ENCODE measurements around the gene KCNJ1.

KCNJ1 gene

DNA sequence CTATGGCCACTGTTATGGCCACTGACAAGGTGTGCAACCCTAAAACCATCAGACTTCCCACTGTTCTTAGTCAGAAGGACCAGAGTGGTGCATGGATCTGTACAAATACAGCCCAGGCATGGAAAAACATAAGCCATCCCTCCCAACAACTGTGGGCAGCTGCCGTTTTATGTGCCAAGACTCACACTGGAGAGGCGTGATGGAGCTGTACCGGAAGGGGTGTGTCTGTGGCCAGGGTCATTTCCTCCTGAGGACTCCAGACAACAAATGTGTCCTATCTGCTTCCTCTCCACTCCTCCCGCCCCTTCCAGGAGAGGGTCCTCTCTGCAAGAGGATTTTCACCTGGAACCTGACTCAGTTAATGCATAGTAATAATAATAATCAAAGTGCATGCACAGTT lies 29.5 kb downstream of the KCNJ1 start:
- Histone ChIP-seq H3K9me3 (ENCODE audit: control insufficient read depth, insufficient read depth, low read length) (no peaks in the 10 kb centered on the region), H3K27me3 (ENCODE audit: control insufficient read depth, insufficient read depth, low read length) (no peaks in the 10 kb centered on the region), H3K4me1 (ENCODE audit: control insufficient read depth, insufficient read depth, low read length) (peaks cover 6% of the 10 kb centered on the region), H3K4me3 (ENCODE audit: low read depth, low read length) (no peak overlapping the region), H3K9ac (ENCODE audit: low read depth, low read length) (no peak overlapping the region), H3K36me3 (ENCODE audit: control insufficient read depth, insufficient read depth, low read length) (no peaks in the 10 kb centered on the region)

DNA sequence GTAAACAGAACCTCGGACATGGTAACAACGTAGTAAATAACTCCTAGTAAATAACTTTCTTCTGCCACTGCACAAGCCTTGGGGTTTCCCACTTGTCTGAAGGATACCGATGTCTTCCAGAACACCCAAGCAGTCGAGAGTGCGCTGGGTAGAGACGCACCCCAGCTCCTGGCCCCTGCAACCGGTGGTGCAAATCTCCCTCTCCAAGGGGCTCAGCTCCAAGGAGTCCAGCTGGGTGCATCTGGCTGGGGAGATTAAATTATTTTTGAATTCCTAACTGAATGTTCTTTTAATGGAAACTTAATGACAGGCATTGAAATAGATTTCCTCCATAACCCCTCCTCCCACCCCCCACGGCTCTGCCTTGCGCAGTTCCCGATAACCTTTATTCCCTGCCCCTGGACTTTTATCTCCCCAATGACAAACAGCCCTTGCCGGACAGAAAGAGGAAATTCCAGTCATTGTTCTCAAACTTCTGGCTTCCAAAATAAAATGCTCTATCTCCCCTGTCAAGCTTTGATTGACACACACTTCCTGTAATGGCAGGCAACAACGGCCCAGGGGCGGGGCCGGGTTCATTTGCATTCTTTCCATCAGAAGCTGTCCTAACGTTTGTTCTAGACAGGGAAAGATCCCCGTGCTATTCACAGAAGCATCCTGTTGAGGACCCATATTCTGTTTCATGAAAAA lies 31.2 kb downstream of the KCNJ1 start:
- Histone ChIP-seq H3K9ac (ENCODE audit: low read depth, low read length) (no peak overlapping the region), H3K27me3 (ENCODE audit: control insufficient read depth, insufficient read depth, low read length) (no peaks in the 10 kb centered on the region), H3K36me3 (ENCODE audit: control insufficient read depth, insufficient read depth, low read length) (no peaks in the 10 kb centered on the region)

GRCh38 chr11:128834157-128834556 lies 32.9 kb downstream of the KCNJ1 start:
- Histone ChIP-seq H3K36me3 (ENCODE audit: control insufficient read depth, insufficient read depth, low read length) (no peaks in the 10 kb centered on the region), H3K9me3 (ENCODE audit: control insufficient read depth, insufficient read depth, low read length) (no peaks in the 10 kb centered on the region), H3K4me1 (ENCODE audit: control insufficient read depth, insufficient read depth, low read length) (peaks cover 6% of the 10 kb centered on the region), H3K27me3 (ENCODE audit: control insufficient read depth, insufficient read depth, low read length) (no peaks in the 10 kb centered on the region), H3K4me3 (ENCODE audit: low read depth, low read length) (no peak overlapping the region), H3K9ac (ENCODE audit: low read depth, low read length) (no peak overlapping the region)

More for the DNA sequence above, 31.2 kb downstream of the KCNJ1 start:
- Histone ChIP-seq H3K4me3 (ENCODE audit: low read depth, low read length) (no peak overlapping the region), H3K4me1 (ENCODE audit: control insufficient read depth, insufficient read depth, low read length) (peaks cover 6% of the 10 kb centered on the region), H3K9me3 (ENCODE audit: control insufficient read depth, insufficient read depth, low read length) (no peaks in the 10 kb centered on the region)

GRCh38 chr11:128832121-128832497 lies 35.0 kb downstream of the KCNJ1 start:
- Histone ChIP-seq H3K9ac (ENCODE audit: low read depth, low read length) (no peak overlapping the region), H3K4me1 (ENCODE audit: control insufficient read depth, insufficient read depth, low read length) (peaks cover 3% of the 10 kb centered on the region), H3K4me3 (ENCODE audit: low read depth, low read length) (no peak overlapping the region), H3K36me3 (ENCODE audit: control insufficient read depth, insufficient read depth, low read length) (no peaks in the 10 kb centered on the region), H3K9me3 (ENCODE audit: control insufficient read depth, insufficient read depth, low read length) (no peaks in the 10 kb centered on the region), H3K27me3 (ENCODE audit: control insufficient read depth, insufficient read depth, low read length) (no peaks in the 10 kb centered on the region)

DNA sequence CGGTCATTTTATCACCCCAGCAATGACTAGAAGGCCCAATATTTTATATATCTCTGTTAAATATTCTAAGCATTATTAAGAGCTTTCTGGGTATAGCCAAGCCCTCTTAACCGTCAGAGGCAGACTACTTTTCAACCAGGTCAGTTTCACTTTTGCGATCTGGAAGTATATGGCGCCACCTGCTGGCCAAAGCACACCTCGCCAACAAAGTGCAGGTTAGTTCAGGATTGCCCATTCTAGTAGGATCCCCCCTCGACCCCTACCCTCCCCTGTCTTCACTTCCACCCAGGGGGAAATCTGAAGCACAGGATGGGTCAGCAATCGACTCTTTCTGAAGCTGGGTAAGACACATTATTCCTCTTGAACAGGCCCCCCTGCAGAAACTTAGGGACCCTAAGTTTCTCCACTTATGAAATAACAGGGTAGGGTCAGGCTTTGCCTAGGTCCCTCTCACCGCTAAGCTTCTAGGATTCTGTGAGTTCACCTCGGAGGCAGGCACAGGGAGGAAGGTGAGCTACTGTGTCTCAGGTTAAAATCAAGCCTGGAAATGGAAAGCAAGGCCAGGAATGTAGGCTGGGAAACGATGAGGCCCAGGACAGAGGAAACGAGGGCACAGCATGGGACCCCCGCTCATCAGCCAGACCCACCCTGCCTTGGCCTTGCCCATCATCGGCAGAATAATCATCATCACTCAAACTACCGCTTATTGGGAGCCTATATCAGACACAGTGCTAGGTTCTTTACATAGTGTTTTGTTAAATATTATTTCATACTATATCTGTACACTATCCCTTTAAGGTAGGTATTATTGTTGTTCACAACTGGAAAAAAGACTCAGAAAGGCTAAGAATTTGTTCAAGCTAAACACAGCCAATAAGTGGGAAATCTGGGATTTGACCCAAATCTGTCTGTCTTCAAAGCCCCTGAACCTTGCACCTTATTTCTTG lies 35.6 kb downstream of the KCNJ1 start:
- Histone ChIP-seq H3K9ac (ENCODE audit: low read depth, low read length) (no peak overlapping the region), H3K27me3 (ENCODE audit: control insufficient read depth, insufficient read depth, low read length) (no peaks in the 10 kb centered on the region), H3K4me1 (ENCODE audit: control insufficient read depth, insufficient read depth, low read length) (peaks cover 3% of the 10 kb centered on the region), H3K9me3 (ENCODE audit: control insufficient read depth, insufficient read depth, low read length) (no peaks in the 10 kb centered on the region), H3K36me3 (ENCODE audit: control insufficient read depth, insufficient read depth, low read length) (no peaks in the 10 kb centered on the region), H3K4me3 (ENCODE audit: low read depth, low read length) (no peak overlapping the region)

GRCh38 chr11:128830290-128831173 lies 36.6 kb downstream of the KCNJ1 start:
- H3K9ac ChIP-seq (ENCODE audit: low read depth, low read length), result no peak overlapping the region
- no peaks in the 10 kb centered on the region for H3K9me3 ChIP-seq (ENCODE audit: control insufficient read depth, insufficient read depth, low read length)
- no peaks in the 10 kb centered on the region for H3K4me1 ChIP-seq (ENCODE audit: control insufficient read depth, insufficient read depth, low read length)
- H3K36me3 ChIP-seq (ENCODE audit: control insufficient read depth, insufficient read depth, low read length), result no peaks in the 10 kb centered on the region
- no peak overlapping the region for H3K4me3 ChIP-seq (ENCODE audit: low read depth, low read length)
- H3K27me3 ChIP-seq (ENCODE audit: control insufficient read depth, insufficient read depth, low read length), result peaks cover 2% of the 10 kb centered on the region

- no peaks in the 10 kb centered on the region for H3K9me3 ChIP-seq (ENCODE audit: control insufficient read depth, insufficient read depth, low read length)
- no peak overlapping the region for H3K4me3 ChIP-seq (ENCODE audit: low read depth, low read length)
- no peaks in the 10 kb centered on the region for H3K4me1 ChIP-seq (ENCODE audit: control insufficient read depth, insufficient read depth, low read length)
- no peaks in the 10 kb centered on the region for H3K36me3 ChIP-seq (ENCODE audit: control insufficient read depth, insufficient read depth, low read length)
- H3K9ac ChIP-seq (ENCODE audit: low read depth, low read length), result no peak overlapping the region
- peaks cover 5% of the 10 kb centered on the region for H3K27me3 ChIP-seq (ENCODE audit: control insufficient read depth, insufficient read depth, low read length)
These were observed 38.7 kb downstream of the KCNJ1 start for GRCh38 chr11:128828350-128828749.

DNA sequence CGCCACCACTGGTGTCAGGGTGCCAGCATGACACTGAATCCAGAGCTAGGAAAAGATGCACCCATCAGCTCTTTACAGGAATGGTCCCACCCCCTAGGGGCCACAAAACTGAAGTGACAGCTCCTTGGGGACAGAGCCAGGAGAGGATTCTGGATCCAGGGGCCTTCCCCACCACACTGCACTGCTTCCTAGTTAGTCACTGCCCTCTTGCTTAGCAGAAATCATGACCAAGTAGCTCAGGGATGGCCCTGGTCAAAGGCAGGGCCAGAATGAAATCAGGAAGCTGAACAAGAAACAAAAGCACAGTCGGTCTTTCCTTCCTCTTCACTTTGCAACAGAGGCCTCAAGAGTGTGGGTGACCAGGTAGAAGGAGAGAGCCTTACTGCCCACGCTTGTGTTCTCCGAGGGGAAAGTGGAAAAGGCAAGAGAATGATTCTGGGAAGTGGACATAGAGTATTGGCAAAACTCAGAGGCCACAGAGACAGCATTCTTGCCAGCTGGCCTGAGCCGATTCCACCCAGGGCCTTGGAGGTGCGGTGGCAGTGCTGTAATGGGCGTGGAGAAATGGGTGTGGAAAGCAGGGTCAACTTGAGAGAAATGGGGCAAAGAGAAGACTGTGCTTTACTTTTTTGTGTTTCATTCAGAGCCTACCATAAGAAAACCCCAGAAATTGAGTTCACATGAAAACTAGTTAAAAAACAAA lies 39.8 kb downstream of the KCNJ1 start:
- H3K36me3 ChIP-seq (ENCODE audit: control insufficient read depth, insufficient read depth, low read length), result no peaks in the 10 kb centered on the region
- no peaks in the 10 kb centered on the region for H3K4me1 ChIP-seq (ENCODE audit: control insufficient read depth, insufficient read depth, low read length)
- H3K9me3 ChIP-seq (ENCODE audit: control insufficient read depth, insufficient read depth, low read length), result no peaks in the 10 kb centered on the region
- no peak overlapping the region for H3K4me3 ChIP-seq (ENCODE audit: low read depth, low read length)
- peaks cover 15% of the 10 kb centered on the region for H3K27me3 ChIP-seq (ENCODE audit: control insufficient read depth, insufficient read depth, low read length)
- no peak overlapping the region for H3K9ac ChIP-seq (ENCODE audit: low read depth, low read length)

- H3K36me3 ChIP-seq (ENCODE audit: control insufficient read depth, insufficient read depth, low read length), result no peaks in the 10 kb centered on the region
- no peaks in the 10 kb centered on the region for H3K9me3 ChIP-seq (ENCODE audit: control insufficient read depth, insufficient read depth, low read length)
- H3K4me1 ChIP-seq (ENCODE audit: control insufficient read depth, insufficient read depth, low read length), result no peaks in the 10 kb centered on the region
- peaks cover 17% of the 10 kb centered on the region for H3K27me3 ChIP-seq (ENCODE audit: control insufficient read depth, insufficient read depth, low read length)
- H3K4me3 ChIP-seq (ENCODE audit: low read depth, low read length), result peak overlapping the region; percentile 30
- no peak overlapping the region for H3K9ac ChIP-seq (ENCODE audit: low read depth, low read length)
These were observed 41.9 kb downstream of the KCNJ1 start for GRCh38 chr11:128825050-128825784.

DNA sequence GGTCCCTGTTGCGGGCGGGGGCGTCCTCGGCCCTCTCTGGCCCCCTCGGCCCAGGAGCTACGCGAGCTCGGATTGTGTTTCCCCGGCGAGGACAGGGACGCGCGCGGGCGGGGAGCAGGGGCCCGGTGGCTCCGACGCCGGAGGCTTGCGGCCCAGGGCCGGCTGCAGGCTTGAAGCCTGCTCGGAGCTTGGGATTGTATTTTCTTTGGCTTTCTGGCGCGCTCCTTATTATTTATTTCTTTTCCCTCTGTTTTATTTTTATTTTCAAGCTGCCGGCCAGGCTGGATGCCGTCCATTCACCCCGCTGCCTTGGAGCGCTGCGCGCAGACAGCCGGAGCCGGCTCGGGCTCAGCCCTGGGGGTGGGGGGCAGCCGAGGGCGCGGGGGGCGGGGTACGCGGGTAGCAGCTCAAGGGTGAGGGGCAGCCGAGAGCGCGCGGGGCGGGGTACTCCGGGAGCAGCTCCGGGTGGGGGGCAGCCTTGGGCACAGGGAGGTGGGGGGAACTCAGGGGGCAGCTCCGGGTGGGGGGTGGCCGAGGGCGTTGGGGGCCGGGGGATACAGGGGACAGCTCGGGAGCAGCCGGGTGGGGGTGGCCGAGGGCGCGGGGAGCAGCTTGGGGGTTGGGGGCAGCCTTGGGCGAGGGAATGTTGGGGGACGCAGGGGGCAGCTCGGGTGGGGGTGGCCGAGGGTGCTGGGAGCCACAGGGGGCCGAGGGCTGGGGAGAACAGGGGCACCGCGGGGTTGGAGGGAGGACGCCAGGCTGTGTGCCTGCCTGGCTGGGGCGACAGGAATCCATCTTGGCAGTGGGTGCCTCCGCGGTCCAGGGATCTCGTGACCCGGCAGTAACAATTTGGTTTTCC lies 42.7 kb downstream of the KCNJ1 start:
- no peaks in the 10 kb centered on the region for H3K36me3 ChIP-seq (ENCODE audit: control insufficient read depth, insufficient read depth, low read length)
- H3K9ac ChIP-seq (ENCODE audit: low read depth, low read length), result no peak overlapping the region
- peak overlapping the region; percentile 43 for H3K4me3 ChIP-seq (ENCODE audit: low read depth, low read length)
- peaks cover 2% of the 10 kb centered on the region for H3K4me1 ChIP-seq (ENCODE audit: control insufficient read depth, insufficient read depth, low read length)
- no peaks in the 10 kb centered on the region for H3K9me3 ChIP-seq (ENCODE audit: control insufficient read depth, insufficient read depth, low read length)
- peaks cover 17% of the 10 kb centered on the region for H3K27me3 ChIP-seq (ENCODE audit: control insufficient read depth, insufficient read depth, low read length)

Measured in iPS-15b (cell line).